ENCODE results near the gene NFKBIB.

The NFKBIB gene

GRCh38 chr19:38918526-38918925 lies 18.8 kb downstream of the NFKBIB start:
- peaks cover 0 to 2% of the 10 kb centered on the region in 2 donors for H3K9me3 Mint-ChIP-seq
- DNase-seq = no peak
- H3K27me3 Mint-ChIP-seq = no peaks in the 10 kb centered on the region
- H3K36me3 Mint-ChIP-seq = peaks cover 35 to 37% of the 10 kb centered on the region in 2 donors
- H3K4me1 Mint-ChIP-seq = no peaks in the 10 kb centered on the region
- no peak for ATAC-seq (replicated peaks)
- no peak overlapping the region for H3K4me3 Mint-ChIP-seq
- H3K27ac Mint-ChIP-seq = no peak overlapping the region

GRCh38 chr19:38919837-38920601 lies 20.2 kb downstream of the NFKBIB start:
- Mint-ChIP-seq H3K9me3 (peaks cover 0 to 2% of the 10 kb centered on the region in 2 donors), H3K36me3 (peaks cover 28 to 30% of the 10 kb centered on the region in 2 donors), H3K27me3 (no peaks in the 10 kb centered on the region), H3K27ac (no peak overlapping the region), H3K4me1 (no peaks in the 10 kb centered on the region), H3K4me3 (no peak overlapping the region)
- ATAC-seq (replicated peaks) (no peak), DNase-seq (no peak)

DNA sequence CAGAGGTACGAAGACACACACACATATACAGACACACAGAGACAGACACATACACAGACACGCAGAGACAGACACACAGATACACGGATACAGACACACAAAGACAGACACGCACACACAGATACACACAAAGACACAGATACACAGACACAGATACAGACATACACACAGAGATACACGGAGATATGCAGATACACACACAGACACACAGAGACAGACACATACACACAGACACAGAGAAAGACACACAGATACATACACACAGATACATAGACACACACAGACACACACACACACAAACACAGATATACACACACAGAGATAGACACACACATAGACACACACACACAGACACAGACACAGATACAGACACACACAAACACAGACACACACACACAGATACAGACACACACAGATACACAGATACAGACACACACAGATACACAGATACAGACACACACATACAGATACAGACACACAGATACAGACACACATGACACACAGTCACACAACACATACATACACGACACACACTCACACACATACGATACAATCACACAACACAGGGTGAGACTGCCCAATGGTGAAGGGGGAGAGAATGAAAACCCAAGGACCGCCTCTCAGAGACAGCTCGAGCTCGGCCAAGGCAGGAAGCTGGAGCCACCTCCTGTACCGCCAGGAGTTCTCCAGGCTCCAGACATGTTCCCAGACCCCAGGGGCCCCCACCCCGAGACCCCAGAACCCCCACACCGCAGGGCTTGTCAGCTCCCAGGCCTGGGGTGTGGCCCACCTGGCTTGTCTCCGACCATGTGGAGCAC lies 21.0 kb downstream of the NFKBIB start:
- Mint-ChIP-seq H3K4me3 (no peak overlapping the region), H3K27me3 (no peaks in the 10 kb centered on the region), H3K27ac (no peak overlapping the region), H3K36me3 (peaks cover 30 to 31% of the 10 kb centered on the region in 2 donors), H3K9me3 (peaks cover 0 to 2% of the 10 kb centered on the region in 2 donors), H3K4me1 (no peaks in the 10 kb centered on the region)
- ATAC-seq (replicated peaks) (no peak), DNase-seq (no peak)

- Mint-ChIP-seq H3K27ac (peak overlapping the region; percentile 5), H3K4me1 (no peaks in the 10 kb centered on the region), H3K4me3 (no peak overlapping the region), H3K36me3 (peaks cover 25 to 30% of the 10 kb centered on the region in 2 donors), H3K9me3 (peaks cover 0 to 2% of the 10 kb centered on the region in 2 donors), H3K27me3 (no peaks in the 10 kb centered on the region)
- DNase-seq (no peak), ATAC-seq (replicated peaks) (no peak)
These were observed 21.9 kb downstream of the NFKBIB start for GRCh38 chr19:38921420-38922274.

GRCh38 chr19:38922482-38922881 lies 22.7 kb downstream of the NFKBIB start:
- no peak for DNase-seq
- Mint-ChIP-seq H3K4me3 (no peak overlapping the region), H3K9me3 (peaks cover 0 to 2% of the 10 kb centered on the region in 2 donors), H3K27ac (no peak overlapping the region), H3K27me3 (no peaks in the 10 kb centered on the region), H3K4me1 (no peaks in the 10 kb centered on the region), H3K36me3 (peaks cover 25 to 30% of the 10 kb centered on the region in 2 donors)
- no peak for ATAC-seq (replicated peaks)

- H3K27me3 Mint-ChIP-seq = no peaks in the 10 kb centered on the region
- peaks cover 2 to 18% of the 10 kb centered on the region in 2 donors for H3K4me1 Mint-ChIP-seq
- ATAC-seq (replicated peaks) = no peak
- no peak for DNase-seq
- no peak overlapping the region for H3K4me3 Mint-ChIP-seq
- no peak overlapping the region for H3K27ac Mint-ChIP-seq
- H3K36me3 Mint-ChIP-seq = peaks cover 30 to 35% of the 10 kb centered on the region in 2 donors
- H3K9me3 Mint-ChIP-seq = peaks cover 0 to 2% of the 10 kb centered on the region in 2 donors
These were observed 24.6 kb downstream of the NFKBIB start for GRCh38 chr19:38924388-38924787.

- Mint-ChIP-seq H3K27ac (no peak overlapping the region), H3K4me1 (peaks cover 13 to 48% of the 10 kb centered on the region in 2 donors), H3K27me3 (no peaks in the 10 kb centered on the region), H3K9me3 (peaks cover 0 to 2% of the 10 kb centered on the region in 2 donors), H3K36me3 (peaks cover 31 to 37% of the 10 kb centered on the region in 2 donors), H3K4me3 (no peak overlapping the region)
- ATAC-seq (replicated peaks) (no peak), DNase-seq (no peak)
These were observed 28.7 kb downstream of the NFKBIB start for GRCh38 chr19:38928391-38929001.

DNA sequence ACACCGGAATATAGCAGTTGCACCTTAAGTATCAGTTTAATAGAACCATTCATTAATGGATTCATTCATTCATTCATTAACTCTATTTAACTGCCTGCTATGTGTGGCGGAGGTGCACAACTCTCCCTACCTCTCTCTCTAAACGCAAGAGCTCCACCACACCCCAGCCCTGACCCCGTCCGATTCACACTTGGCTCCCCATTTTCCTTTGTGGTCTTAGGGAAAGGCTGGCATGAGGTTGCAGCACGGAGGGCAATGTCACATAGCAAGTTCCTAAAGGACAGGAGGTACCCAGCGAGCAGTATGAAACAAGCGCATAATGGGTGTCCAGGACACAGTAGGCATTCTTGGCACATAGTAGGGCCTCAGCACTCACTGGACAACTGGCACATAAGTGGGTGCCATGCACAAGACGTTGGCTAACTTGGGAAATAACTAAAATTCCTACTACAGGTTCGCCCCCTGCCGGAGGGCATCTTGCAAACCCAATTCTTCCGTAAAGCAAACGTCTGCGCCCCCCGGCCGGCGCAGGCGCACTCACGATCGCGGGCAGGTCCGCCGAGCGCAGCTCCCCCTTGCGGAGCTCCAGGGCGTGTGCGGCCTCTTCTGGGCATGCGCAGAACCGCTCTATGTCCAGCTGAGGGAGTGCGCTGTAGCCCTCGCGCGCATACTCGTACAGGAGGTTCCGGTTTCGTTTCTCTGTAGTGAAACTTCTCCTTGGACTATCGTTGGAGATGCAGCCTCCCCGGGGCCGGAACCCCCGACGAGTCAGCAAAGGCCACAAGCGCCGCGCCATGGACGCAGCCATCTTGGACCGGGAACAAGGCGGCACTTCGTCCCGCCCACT lies 30.4 kb downstream of the NFKBIB start, which contains the start of gene SARS2:
Gene SARS2 (minus strand): TSS at position 835 of the 847 bp plus-strand sequence. CDS start 27 bp downstream, at position 808.
- H3K27ac Mint-ChIP-seq = peak within 1 kb of the TSS; percentile 99
- H3K27me3 Mint-ChIP-seq = no peaks in the 10 kb centered on the region
- peaks cover 3 to 5% of the 10 kb centered on the region in 2 donors for H3K9me3 Mint-ChIP-seq
- DNase-seq (peak; percentile 89), ATAC-seq (replicated peaks) (peak; percentile 13 to 60)
- peaks cover 40 to 46% of the 10 kb centered on the region in 2 donors for H3K36me3 Mint-ChIP-seq
- H3K4me3 Mint-ChIP-seq = peak within 1 kb of the TSS; percentile 85 to 95
- H3K4me1 Mint-ChIP-seq = peaks cover 14 to 51% of the 10 kb centered on the region in 2 donors

DNA sequence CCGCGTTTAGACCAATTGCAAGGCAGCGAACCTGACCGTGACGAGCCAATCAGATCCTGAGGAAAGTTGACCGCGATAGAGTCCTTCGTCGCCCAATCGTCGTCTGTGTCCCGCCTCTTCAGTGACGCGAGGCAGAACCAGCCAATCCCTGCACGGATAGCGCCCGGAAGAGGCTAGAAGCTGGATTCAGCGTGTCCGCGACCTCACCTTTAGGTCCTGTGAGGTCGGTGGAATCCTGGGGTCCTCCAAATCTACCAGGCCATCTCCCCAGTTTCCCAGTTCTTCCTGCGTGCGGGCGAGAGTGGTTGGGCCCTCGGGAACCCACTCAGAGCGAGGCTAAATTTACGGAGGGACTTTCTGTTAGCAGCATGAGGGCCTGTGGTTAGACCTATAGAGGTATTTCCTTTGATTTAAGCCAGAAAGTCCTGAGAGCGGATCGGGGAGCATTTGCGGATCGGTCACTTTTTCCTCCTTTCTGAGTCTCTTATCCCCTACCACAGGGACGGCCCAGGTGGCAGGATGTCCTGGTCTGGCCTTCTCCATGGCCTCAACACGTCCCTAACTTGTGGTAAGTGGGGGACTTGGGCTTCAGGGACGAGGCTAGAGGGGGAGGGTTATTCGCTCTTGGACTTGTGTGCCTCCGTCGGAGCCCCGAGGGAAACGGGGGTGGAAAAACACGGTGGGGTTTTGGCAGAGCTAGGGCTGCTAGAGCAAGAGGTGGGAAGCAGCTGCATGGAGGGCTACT lies 31.2 kb downstream of the NFKBIB start, which contains the start of gene MRPS12:
Gene MRPS12 (plus strand): TSS at position 169 of the 745 bp plus-strand sequence. CDS start 351 bp downstream, at position 520.
- H3K27ac Mint-ChIP-seq = peak within 1 kb of the TSS; percentile 99
- peak within 1 kb of the TSS; percentile 85 to 95 for H3K4me3 Mint-ChIP-seq
- peak; percentile 97 to 98 for ATAC-seq (replicated peaks)
- H3K36me3 Mint-ChIP-seq = peaks cover 40 to 51% of the 10 kb centered on the region in 2 donors
- H3K9me3 Mint-ChIP-seq = peaks cover 4 to 5% of the 10 kb centered on the region in 2 donors
- peaks cover 14 to 51% of the 10 kb centered on the region in 2 donors for H3K4me1 Mint-ChIP-seq
- H3K27me3 Mint-ChIP-seq = no peaks in the 10 kb centered on the region
- DNase-seq = peak; percentile 98

DNA sequence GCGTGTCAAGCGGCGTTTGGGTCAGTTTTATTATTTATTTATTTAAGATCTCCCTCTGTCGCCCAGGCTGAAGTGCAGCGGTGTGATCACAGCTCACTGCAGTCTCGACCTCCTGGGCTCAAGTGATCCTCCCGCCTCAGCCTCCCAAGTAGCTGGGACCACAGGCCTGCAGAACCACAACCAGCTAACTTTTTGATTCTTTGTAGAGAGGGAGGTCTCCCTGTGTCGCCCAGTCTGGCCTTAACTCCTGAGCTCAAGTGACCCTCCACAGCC lies 31.7 kb downstream of the NFKBIB start:
- Mint-ChIP-seq H3K27ac (peak overlapping the region; percentile 99), H3K9me3 (peaks cover 4 to 5% of the 10 kb centered on the region in 2 donors), H3K4me3 (peak overlapping the region; percentile 85 to 95), H3K4me1 (peaks cover 14 to 51% of the 10 kb centered on the region in 2 donors), H3K27me3 (no peaks in the 10 kb centered on the region), H3K36me3 (peaks cover 40 to 53% of the 10 kb centered on the region in 2 donors)
- DNase-seq (no peak), ATAC-seq (replicated peaks) (no peak)

DNA sequence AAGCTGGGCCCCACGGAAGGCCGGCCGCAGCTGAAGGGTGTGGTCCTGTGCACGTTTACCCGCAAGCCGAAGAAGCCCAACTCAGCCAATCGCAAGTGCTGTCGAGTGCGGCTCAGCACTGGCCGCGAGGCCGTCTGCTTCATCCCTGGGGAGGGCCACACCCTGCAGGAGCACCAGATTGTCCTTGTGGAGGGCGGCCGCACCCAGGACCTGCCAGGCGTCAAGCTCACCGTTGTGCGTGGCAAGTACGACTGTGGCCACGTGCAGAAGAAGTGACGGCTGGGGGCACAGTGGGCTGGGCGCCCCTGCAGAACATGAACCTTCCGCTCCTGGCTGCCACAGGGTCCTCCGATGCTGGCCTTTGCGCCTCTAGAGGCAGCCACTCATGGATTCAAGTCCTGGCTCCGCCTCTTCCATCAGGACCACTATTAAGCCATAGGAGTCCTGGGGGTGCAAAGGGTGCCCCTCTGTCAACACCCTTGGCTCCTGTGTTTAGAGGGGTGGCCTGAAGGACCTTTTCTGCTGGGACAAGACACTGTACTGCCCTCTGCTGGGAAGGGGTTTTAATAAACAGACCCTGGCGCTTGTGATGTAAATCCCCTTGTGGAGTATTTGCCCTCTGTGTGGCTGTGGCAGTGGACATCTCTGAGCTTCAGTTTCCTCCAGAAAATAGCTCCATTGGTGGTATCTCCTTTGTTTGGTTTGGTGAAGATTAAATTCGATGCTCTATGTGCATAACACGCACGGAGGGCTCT lies 32.8 kb downstream of the NFKBIB start:
- Mint-ChIP-seq H3K27ac (no peak overlapping the region), H3K36me3 (peaks cover 40 to 52% of the 10 kb centered on the region in 2 donors), H3K27me3 (no peaks in the 10 kb centered on the region), H3K4me3 (peak overlapping the region; percentile 17 to 85), H3K9me3 (peaks cover 4 to 5% of the 10 kb centered on the region in 2 donors), H3K4me1 (peaks cover 14 to 51% of the 10 kb centered on the region in 2 donors)
- DNase-seq (no peak), ATAC-seq (replicated peaks) (no peak)

DNA sequence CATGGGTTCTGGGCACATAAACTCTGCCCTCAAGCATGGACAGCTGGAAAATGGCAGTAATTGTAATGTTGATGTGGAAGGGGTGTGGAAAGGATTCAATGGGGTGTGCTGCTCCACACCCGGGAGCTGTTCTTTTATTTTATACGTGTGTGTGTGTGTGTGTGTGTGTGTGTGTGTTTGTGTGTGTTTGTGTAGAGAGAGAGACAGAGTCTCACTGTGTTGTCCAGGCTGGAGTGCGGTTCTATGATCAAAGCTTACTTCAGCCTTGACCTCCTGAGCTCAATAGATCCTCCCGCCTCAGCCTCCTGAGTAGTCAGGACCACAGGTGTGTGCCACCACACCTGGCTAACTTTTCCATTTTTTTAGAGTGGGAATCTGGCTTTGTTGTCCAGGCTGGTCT lies 33.8 kb downstream of the NFKBIB start:
- ATAC-seq (replicated peaks) (no peak), DNase-seq (no peak)
- Mint-ChIP-seq H3K36me3 (peaks cover 36 to 43% of the 10 kb centered on the region in 2 donors), H3K4me3 (peak overlapping the region in 1 of 2 donors; percentile 25), H3K27me3 (no peaks in the 10 kb centered on the region), H3K4me1 (peaks cover 13 to 41% of the 10 kb centered on the region in 2 donors), H3K27ac (no peak overlapping the region), H3K9me3 (peaks cover 4 to 5% of the 10 kb centered on the region in 2 donors)

Data from stimulated activated naive B cell treated with anti-CD40 and anti-IgM and Interleukin-4, amounts not matched to agents 10 μg/mL and 1 μg/mL and 100 μg/mL, for 72 hours (primary cell).